ENCODE data around the gene SWAP70.

- TF ChIP-seq, protein P1, sequence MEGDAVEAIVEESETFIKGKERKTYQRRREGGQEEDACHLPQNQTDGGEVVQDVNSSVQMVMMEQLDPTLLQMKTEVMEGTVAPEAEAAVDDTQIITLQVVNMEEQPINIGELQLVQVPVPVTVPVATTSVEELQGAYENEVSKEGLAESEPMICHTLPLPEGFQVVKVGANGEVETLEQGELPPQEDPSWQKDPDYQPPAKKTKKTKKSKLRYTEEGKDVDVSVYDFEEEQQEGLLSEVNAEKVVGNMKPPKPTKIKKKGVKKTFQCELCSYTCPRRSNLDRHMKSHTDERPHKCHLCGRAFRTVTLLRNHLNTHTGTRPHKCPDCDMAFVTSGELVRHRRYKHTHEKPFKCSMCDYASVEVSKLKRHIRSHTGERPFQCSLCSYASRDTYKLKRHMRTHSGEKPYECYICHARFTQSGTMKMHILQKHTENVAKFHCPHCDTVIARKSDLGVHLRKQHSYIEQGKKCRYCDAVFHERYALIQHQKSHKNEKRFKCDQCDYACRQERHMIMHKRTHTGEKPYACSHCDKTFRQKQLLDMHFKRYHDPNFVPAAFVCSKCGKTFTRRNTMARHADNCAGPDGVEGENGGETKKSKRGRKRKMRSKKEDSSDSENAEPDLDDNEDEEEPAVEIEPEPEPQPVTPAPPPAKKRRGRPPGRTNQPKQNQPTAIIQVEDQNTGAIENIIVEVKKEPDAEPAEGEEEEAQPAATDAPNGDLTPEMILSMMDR (conservative IDR thresholded peaks at IDR 0.05; ENCODE audit: low read length), result no peak
- TF ChIP-seq EZH2phosphoT487 (IDR thresholded peaks at IDR 0.05; ENCODE audit: borderline replicate concordance), result no peak
Observed at GRCh38 chr11:9756461-9756860, 92.6 kb downstream of the SWAP70 start.
